BJ (cell line): ENCODE results near the gene APCDD1L. TPM values are rescaled to one million over a fixed set of nuclear protein-coding genes. Genes with fewer than 3 reads are reported as not detected.

Experiments
- CTCF ChIA-PET: fragments of 350-600 bp; formaldehyde crosslinking; extraction: SDS; loops from one replicate; lab custom pipeline; 2021; ENCODE audit warnings: antibody characterized with exemption, inconsistent platforms; lab: Yijun Ruan, JAX
- POLR2A ChIA-PET: fragments of 300-600 bp; sonication (Branson Sonifier 250); formaldehyde crosslinking; extraction: SDS; loops from one replicate; lab custom pipeline; 2021; ENCODE audit warnings: antibody characterized with exemption; lab: Charles Lee
- DNase-seq: peaks from one replicate; pipeline ENCODE4 v3.0.0-alpha.2; 2011; ENCODE audit warnings: low read depth
- H3K27me3 ChIP-seq: 2 replicates; pipeline ENCODE4 v1.6.0; 2011; ENCODE audit warnings: low read length; ENCODE audit not compliant: control insufficient read depth, insufficient read depth
- H3K36me3 ChIP-seq: 2 replicates; pipeline ENCODE4 v1.5.1; 2011; ENCODE audit warnings: low read length; ENCODE audit not compliant: control insufficient read depth, insufficient read depth
- H3K4me3 ChIP-seq: 2 replicates; pipeline ENCODE4 v1.5.1; 2011; ENCODE audit warnings: low read depth, mild to moderate bottlenecking, control low read depth, low read length
- polyA plus RNA-seq: library from polyadenylated mRNA; depleted of rRNA; stranded (reverse); fragments of >200 nt; gene quantifications from 2 replicates; pipeline ENCODE4 v1.2.3, GENCODE V29; 2011
- TF ChIP-seq, protein P1 (sequence below): IDR thresholded peaks from 2 replicates; pipeline ENCODE4 v1.5.1; 2011; ENCODE audit warnings: low read depth, mild to moderate bottlenecking, control low read depth, inconsistent platforms, low read length, moderate library complexity; ENCODE audit not compliant: insufficient read depth

Gene APCDD1L
- polyA plus RNA-seq, 1 experiment, result 2.5 TPM

DNA sequence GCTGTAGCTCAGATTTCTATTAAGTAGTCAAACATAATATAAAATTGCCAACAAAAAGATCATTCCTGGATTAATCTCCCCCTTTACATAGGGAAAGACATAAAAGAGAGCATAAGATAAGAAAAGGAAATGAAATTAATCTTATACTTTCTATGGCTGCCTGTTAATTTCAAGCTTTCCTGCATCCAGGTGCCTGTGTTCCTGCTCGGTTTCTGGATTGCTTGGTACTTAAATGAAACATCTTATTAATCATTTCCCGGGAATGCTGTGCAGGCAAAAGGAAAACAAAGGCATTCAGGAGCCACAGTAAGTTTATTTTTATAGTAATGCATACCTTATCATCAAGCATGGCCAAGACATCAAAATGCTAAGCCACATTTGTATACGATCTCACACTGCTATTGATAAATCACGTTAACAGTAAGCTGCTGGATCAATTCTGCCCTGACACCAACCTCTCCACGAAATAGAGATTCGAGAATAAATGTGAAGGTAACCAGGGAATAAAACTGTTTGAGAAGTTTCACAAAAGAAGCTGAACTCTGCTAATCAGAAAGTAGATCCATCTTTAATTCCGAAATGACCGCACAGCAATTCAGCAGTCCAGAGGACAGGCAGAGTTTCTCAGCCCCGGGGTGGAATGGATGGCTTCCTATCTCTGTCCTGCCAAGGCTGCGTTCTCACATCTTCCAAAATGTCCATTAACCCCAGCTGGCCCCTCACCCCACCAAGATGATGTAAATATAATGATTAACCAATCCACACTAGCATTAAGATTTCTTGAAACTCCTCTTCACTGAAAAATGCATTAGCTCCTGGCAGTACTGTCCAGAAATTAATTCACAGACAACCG lies 32.6 kb upstream of the APCDD1L start:
- TF ChIP-seq, protein P1, sequence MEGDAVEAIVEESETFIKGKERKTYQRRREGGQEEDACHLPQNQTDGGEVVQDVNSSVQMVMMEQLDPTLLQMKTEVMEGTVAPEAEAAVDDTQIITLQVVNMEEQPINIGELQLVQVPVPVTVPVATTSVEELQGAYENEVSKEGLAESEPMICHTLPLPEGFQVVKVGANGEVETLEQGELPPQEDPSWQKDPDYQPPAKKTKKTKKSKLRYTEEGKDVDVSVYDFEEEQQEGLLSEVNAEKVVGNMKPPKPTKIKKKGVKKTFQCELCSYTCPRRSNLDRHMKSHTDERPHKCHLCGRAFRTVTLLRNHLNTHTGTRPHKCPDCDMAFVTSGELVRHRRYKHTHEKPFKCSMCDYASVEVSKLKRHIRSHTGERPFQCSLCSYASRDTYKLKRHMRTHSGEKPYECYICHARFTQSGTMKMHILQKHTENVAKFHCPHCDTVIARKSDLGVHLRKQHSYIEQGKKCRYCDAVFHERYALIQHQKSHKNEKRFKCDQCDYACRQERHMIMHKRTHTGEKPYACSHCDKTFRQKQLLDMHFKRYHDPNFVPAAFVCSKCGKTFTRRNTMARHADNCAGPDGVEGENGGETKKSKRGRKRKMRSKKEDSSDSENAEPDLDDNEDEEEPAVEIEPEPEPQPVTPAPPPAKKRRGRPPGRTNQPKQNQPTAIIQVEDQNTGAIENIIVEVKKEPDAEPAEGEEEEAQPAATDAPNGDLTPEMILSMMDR, result no peak
- Histone ChIP-seq H3K27me3 (no peaks in the 10 kb centered on the region), H3K36me3 (no peaks in the 10 kb centered on the region), H3K4me3 (no peak overlapping the region)
- no peak for DNase-seq
- ChIA-PET POLR2A (interaction anchor here (0.6 kb wide), 1 partner anchor 966 kb away, joined by 3 read pairs; no protein-coding TSS in a partner anchor), CTCF (interaction anchor here (0.8 to 1.1 kb wide), 2 partner anchors 10 to 16 kb away, joined by 3 to 4 read pairs; no protein-coding TSS in a partner anchor)

DNA sequence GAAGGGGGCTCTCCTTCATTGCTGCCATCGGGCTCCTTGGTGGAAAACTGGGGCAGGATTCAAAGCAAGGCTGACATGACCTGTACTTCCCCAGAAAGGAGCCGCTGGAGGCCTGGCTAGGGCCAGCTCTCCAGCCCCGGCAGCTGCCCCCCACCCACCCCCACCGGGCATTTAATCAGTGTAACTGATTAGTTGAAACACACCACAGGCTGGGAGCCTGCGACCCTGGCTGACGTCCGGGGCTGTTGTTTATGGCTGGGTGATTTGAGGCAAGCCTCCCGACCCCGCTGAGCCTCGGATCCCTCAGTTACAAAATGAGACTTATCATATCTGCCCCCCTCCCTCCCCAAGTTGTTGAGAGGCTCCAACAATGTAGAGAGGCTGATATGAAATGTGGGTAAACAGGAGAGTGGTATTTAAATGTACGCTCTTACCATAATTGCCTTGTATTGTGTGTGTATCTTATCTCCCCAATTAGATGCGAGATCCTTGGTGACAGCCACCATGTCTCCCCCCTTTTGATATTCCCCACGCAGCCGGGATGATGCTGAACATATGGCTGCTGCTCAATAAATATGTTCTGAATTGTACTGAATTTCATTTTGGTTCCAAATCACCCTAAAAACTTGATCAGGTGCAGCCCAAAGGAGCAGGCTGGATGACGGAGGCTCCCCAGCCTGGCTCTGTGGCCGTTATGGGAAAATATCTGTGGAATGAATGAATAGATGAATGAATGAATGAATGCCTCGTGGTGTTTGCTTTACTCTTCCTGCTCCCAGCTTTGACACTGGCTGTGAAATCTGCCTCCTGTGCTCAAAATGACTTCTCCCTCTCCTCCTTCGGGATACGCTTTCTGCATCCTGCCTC lies 31.8 kb upstream of the APCDD1L start:
- Histone ChIP-seq H3K27me3 (no peaks in the 10 kb centered on the region), H3K4me3 (no peak overlapping the region), H3K36me3 (no peaks in the 10 kb centered on the region)
- POLR2A ChIA-PET, result interaction anchor here (0.6 kb wide), 1 partner anchor 965 kb away, joined by 3 read pairs; no protein-coding TSS in a partner anchor
- TF ChIP-seq, protein P1, result no peak
- CTCF ChIA-PET, result no interaction called here
- DNase-seq, result no peak

DNA sequence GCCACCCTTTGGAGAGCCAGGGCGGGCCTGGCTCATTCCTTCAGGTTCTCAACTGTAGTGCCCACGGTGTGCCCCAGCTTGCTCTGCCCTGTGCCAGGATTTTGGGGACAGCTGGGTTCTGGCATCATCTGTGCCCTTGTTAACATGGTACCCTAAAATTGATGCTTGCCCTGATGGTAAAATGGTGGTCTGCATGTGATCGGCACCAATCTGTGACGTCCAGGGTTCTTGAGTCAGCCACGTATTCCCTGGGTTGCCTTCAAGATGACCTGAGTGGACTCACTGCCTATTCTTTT lies 31.2 kb upstream of the APCDD1L start:
- TF ChIP-seq, protein P1, result no peak
- Histone ChIP-seq H3K36me3 (no peaks in the 10 kb centered on the region), H3K27me3 (no peaks in the 10 kb centered on the region), H3K4me3 (no peak overlapping the region)
- DNase-seq, result no peak
- ChIA-PET POLR2A (no interaction called here), CTCF (no interaction called here)

DNA sequence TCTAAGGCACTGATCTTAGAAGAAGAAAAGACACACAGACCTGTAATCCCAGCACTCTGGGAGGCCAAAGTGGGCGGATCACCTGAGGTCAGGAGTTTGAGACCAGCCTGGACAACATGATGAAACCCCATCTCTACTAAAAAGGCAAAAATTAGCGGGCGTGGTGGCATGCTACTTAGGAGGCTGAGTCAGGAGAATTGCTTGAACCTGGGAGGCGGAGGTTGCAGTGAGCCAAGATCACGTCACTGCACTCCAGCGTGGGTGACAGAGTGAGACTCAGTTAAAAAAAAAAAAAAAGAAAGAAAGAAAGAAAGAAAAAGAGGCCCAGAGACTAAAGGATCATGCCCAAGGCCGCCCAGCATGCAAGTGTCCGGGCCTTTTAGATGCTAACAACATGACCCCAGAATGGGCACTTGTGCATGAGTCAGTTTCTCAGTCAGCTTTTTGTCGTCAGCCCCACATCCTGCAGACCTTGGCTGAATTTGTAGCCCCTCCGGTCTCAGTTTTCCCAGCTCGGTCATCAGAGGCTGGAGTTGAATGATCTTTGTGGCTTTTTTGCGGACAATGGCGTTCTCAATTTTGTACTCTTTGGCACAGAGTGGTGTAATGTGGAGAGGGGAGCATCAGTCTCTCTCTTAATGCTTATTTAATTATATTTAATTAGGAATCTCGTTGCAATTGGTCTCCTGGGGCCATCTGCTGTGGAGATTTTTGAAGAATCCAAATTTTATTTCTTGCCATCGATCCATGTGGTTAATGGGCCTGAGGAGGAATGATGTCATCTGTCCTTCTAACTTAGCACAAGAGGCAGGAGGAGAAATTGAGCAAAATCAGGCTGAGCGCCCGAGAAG lies 30.6 kb upstream of the APCDD1L start:
- CTCF ChIA-PET, result no interaction called here

More for the DNA sequence above, 30.6 kb upstream of the APCDD1L start:
- H3K27me3 ChIP-seq, result no peaks in the 10 kb centered on the region
- DNase-seq, result no peak
- no peaks in the 10 kb centered on the region for H3K36me3 ChIP-seq
- TF ChIP-seq, protein P1, result no peak
- POLR2A ChIA-PET, result no interaction called here
- H3K4me3 ChIP-seq, result no peak overlapping the region
